GM18526 (cell line): Measurements from ENCODE around the gene DNAJB6.

Experiments
- POLR2A ChIP-seq: IDR thresholded peaks from 3 replicates; pipeline ENCODE4 v1.6.1; 2011; ENCODE audit not compliant: insufficient read length; ENCODE audit errors: extremely low read depth

The DNAJB6 gene

GRCh38 chr7:157394246-157395191 lies 57.7 kb downstream of the DNAJB6 start:
- TF ChIP-seq POLR2A = no peak

DNA sequence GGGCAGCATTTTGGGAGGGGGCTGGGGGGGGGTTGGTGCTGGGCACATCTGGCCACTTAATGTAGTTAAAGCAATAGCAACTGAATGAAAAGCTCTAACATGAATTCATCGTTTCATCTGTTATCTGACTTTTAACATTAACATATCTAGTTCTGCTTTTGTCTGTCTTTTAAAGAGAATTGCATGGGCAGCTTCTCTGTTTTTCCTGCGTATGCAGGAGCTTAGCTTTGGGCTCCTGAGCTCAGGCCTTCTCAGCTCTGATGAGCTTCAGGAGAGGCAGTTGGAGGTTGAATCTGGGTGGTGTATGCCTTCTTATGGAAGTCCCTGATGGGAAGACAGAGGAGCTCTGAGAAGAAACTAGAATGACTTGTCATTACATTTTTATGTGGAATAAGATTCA lies 58.4 kb downstream of the DNAJB6 start:
- TF ChIP-seq POLR2A = no peak

DNA sequence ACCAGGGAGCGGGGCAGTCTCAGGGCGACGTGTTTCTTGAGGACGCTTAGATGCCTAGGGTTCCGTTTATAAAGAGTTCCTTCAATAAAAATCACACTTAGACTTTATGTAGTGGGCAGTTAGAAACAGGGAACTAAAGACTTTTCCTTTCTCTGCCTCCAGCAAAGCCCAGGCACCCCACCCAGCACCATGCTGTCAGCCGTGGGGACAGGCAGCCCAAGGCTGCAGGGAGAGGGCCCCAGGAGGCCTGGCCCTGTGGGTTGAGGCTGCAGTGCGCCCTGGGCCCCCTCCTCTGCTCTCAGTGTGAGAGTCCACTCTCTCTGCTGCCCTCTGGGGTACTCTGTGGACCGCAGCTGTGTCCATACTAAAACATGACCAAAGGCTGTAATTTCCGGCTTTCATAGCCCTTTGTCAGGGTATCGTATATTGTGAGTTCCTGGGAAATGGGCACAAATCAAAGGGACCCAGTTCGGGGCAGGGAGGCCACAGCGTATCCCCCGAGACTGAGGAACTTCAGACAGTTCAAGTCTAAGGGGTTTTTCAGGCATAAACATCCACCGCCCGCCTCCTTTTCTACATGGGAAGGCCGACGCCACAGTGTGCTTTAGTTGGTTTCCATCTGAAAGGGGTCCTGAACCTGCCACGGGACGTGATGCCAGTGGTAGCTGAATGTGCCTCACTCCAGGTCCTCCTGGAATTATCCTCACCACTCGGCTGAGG lies 59.7 kb downstream of the DNAJB6 start:
- no peak for TF ChIP-seq POLR2A

DNA sequence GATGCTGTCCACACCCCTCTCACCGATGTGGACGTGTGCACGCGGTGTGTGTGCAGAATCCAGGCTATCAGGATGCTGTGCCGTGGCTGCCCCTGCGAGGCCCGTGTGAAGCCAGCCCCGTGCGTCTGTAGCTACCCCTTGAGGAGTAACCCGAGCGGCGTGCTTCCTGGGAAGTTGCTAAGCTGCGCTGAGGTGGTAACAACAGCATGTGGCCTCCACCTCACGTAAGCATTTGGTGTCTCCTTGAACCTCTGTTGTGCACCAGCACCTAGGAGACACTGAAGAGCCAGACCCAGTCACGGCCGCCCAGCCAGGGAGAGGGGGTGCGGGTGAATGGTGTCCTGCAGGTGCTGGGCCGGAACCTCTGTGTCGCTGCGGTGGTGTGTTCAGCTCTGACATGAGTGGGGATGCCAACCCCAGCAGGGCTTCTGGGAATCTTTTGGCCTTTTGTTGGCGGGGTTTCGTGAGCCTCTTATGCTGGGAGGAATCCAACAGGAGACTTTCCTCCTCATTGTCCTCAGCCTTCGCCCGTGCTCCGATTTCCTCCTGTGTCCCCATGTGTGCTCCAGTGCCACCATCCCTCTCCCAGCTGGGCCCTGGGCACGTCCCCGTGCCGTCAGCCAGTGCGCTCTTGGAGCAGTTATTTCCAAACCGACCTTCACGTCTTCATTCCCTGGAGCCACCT lies 60.4 kb downstream of the DNAJB6 start:
- TF ChIP-seq POLR2A = no peak

GRCh38 chr7:157397731-157398691 lies 61.2 kb downstream of the DNAJB6 start:
- no peak for TF ChIP-seq POLR2A

GRCh38 chr7:157399086-157399687 lies 62.4 kb downstream of the DNAJB6 start:
- TF ChIP-seq POLR2A = no peak

DNA sequence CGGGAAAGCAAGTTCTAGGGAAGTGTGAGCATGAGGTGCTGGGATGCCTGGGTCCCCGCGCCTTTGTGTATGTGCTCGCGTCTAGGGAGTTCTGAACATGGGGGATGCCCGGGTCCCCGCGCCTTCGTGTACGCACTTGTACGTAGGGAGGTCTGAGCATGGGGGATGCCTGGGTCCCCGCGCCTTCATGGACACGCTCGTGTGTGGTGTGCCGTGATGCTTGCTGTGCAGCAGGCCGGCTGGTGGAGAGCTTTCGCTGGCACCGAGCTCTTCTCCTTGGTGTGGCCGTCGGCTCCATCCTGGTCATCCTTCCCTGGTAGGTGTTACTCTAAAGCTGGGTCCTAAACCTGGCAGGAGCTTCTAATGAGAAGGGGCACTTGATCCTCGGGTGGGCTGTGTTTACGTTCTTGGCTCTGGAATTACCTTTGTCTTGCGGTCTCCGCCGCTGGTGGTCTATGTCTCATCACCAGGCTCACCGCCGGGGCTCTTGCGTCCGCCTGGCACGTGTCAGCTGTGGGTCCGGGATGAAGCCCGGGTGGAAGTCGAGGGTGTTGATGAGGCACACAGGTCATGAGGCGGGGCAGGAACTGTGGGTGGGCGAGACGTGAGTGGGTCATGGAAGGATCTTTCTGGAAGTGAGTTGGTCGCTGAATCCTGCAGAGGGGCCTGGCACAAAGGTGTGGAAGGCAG lies 63.5 kb downstream of the DNAJB6 start:
- no peak for TF ChIP-seq POLR2A

DNA sequence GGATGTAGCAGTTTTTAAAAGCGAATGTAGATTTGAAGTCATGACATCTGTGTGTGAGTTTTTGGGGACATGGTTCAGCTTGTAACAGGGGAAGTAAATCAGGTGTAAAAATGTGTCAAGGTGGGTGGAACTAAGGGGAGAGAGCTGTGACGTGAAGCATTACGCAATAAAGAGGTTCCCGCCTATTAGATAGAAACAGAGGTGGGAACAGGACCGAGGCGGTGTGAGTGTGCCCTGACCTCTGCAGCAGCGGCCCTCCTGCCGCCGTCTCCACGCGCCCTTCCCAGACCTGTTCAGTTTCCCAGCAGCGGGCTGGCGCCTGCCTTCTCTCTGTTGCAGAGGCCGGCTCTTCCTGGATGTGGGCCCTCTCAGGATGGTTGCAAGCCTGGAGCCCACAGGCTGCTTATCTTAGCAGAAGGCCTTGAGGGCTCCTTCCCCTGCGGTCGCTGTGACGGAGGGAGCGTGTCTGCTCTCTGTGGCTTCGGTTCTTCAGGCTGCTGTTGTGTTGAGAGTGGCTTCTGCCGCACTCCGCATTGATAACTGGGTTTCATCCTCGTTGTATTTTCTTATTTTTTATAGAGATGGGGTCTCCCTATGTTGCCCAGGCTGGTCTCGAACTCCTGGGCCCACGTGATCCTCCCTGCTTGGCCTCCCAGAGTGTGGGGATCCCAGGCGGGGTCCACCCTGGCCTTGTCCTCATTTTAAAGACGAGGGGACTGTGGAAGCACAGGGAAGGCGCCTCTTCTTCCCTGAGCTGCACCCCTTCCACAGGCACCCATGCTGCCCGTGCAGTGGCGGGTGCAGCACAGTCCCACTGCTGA lies 65.0 kb downstream of the DNAJB6 start:
- TF ChIP-seq POLR2A = no peak

- TF ChIP-seq POLR2A = no peak
Measured at GRCh38 chr7:157402388-157402703, 65.5 kb downstream of the DNAJB6 start.

DNA sequence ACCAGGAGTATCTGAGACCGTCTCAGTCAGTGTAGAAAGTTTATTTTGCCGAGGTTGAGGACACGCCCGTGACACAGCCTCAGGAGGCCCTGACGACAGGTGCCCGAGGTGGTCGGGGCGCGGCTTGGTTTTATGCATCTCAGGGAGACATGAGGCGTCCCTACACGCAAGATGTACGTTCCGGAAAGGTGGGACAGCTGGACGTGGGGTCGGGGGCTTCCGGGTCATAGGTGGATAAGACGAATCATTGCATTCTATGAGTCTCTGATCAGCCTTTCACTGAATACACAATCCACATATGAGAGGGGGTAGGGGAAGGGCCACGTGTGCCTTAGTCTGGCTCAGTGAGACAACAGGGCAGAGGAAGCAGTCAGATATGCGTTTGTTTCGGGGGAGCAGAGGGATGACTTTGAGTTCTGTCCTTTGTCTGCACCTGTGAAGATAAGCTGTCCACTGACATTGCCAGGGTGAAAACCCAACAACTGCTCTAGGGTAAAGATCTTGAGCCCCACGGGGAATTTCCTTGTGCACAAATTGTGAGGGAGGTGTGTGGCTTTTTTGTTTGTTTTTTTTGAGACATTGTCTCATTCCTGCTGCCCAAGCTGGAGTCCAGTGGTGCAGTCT lies 66.2 kb downstream of the DNAJB6 start:
- no peak for TF ChIP-seq POLR2A

GRCh38 chr7:157403646-157404401 lies 67.0 kb downstream of the DNAJB6 start:
- no peak for TF ChIP-seq POLR2A

GRCh38 chr7:157404845-157405481 lies 68.2 kb downstream of the DNAJB6 start:
- TF ChIP-seq POLR2A = no peak

- no peak for TF ChIP-seq POLR2A
Measured at GRCh38 chr7:157405501-157405900, 68.7 kb downstream of the DNAJB6 start.
